H9 (cell line): ENCODE measurements around the gene ABCG4. TPM values are rescaled to one million over a fixed set of nuclear protein-coding genes. Genes with fewer than 3 reads are reported as not detected.

ENCODE experiments used
- DNase-seq: peaks from one replicate; pipeline ENCODE4 v3.0.0-alpha.2; 2017
- H2AFZ ChIP-seq: one replicate; pipeline ENCODE4 v1.6.1; 2013; ENCODE audit warnings: mild to moderate bottlenecking, low read length, control low read depth, moderate library complexity
- H2AK5ac ChIP-seq: 2 replicates; pipeline ENCODE4 v1.6.1; 2013; ENCODE audit warnings: low read length, control low read depth, mixed read lengths; ENCODE audit not compliant: insufficient read length
- H2BK120ac ChIP-seq: one replicate; pipeline ENCODE4 v1.6.1; 2013; ENCODE audit warnings: low read depth, mild to moderate bottlenecking, low read length, control low read depth, inconsistent platforms; ENCODE audit not compliant: poor library complexity, severe bottlenecking
- H2BK12ac ChIP-seq: 2 replicates; pipeline ENCODE4 v1.6.1; 2013; ENCODE audit warnings: low read length, control low read depth, mixed read lengths, low read depth; ENCODE audit not compliant: insufficient read length
- H2BK15ac ChIP-seq: 2 replicates; pipeline ENCODE4 v1.6.1; 2013; ENCODE audit warnings: low read depth, low read length, control low read depth
- H2BK20ac ChIP-seq: one replicate; pipeline ENCODE4 v1.6.1; 2013; ENCODE audit warnings: low read depth, mild to moderate bottlenecking, low read length, control low read depth, inconsistent platforms; ENCODE audit not compliant: poor library complexity, severe bottlenecking
- H2BK5ac ChIP-seq: 2 replicates; pipeline ENCODE4 v1.6.1; 2013; ENCODE audit warnings: low read length, control low read depth, mixed read lengths; ENCODE audit not compliant: insufficient read length
- H3K14ac ChIP-seq: 2 replicates; pipeline ENCODE4 v1.6.1; 2013; ENCODE audit warnings: low read length, control low read depth; ENCODE audit not compliant: insufficient read depth
- H3K18ac ChIP-seq: 2 replicates; pipeline ENCODE4 v1.6.1; 2013; ENCODE audit warnings: low read depth, mild to moderate bottlenecking, mixed read lengths, low read length, control low read depth; ENCODE audit not compliant: insufficient read length
- H3K23ac ChIP-seq: 2 replicates; pipeline ENCODE4 v1.6.1; 2013; ENCODE audit warnings: low read length, control low read depth, mixed read lengths, low read depth; ENCODE audit not compliant: insufficient read length
- H3K23me2 ChIP-seq: 2 replicates; pipeline ENCODE4 v1.6.1; 2013; ENCODE audit warnings: low read depth, mild to moderate bottlenecking, mixed read lengths, low read length, control low read depth; ENCODE audit not compliant: insufficient read length, poor library complexity, severe bottlenecking
- H3K27ac ChIP-seq: 2 replicates; pipeline ENCODE4 v1.5.1; 2013; ENCODE audit warnings: low read length, control low read depth, mixed read lengths, low read depth; ENCODE audit not compliant: insufficient read length
- H3K27me3 ChIP-seq: 2 replicates; pipeline ENCODE4 v1.6.1; 2013; ENCODE audit warnings: low read length, control low read depth, inconsistent platforms; ENCODE audit not compliant: insufficient read depth
- H3K4ac ChIP-seq: 2 replicates; pipeline ENCODE4 v1.6.1; 2013; ENCODE audit warnings: low read depth, mild to moderate bottlenecking, control low read depth, inconsistent platforms, low read length, moderate library complexity
- H3K4me1 ChIP-seq: 2 replicates; pipeline ENCODE4 v1.6.1; 2013; ENCODE audit warnings: low read length, control low read depth, inconsistent platforms; ENCODE audit not compliant: insufficient read depth
- H3K4me2 ChIP-seq: 2 replicates; pipeline ENCODE4 v1.6.1; 2013; ENCODE audit warnings: low read length, control low read depth, mixed read lengths; ENCODE audit not compliant: insufficient read length, insufficient read depth
- H3K56ac ChIP-seq: 2 replicates; pipeline ENCODE4 v1.6.1; 2013; ENCODE audit warnings: low read depth, mild to moderate bottlenecking, mixed read lengths, low read length, control low read depth; ENCODE audit not compliant: insufficient read length
- H3K79me1 ChIP-seq: 2 replicates; pipeline ENCODE4 v1.6.1; 2013; ENCODE audit warnings: low read depth, mild to moderate bottlenecking, moderate library complexity, low read length, control low read depth, inconsistent platforms; ENCODE audit not compliant: insufficient read depth, poor library complexity, severe bottlenecking
- H3K79me2 ChIP-seq: 2 replicates; pipeline ENCODE4 v1.6.1; 2013; ENCODE audit warnings: low read length, control low read depth, inconsistent platforms; ENCODE audit not compliant: insufficient read depth
- H3K9ac ChIP-seq: 2 replicates; pipeline ENCODE4 v1.6.1; 2013; ENCODE audit warnings: low read length, control low read depth, mixed read lengths; ENCODE audit not compliant: insufficient read length; ENCODE audit errors: extremely low read depth
- H3K9me3 ChIP-seq: one replicate; pipeline ENCODE4 v1.6.1; 2013; ENCODE audit warnings: low read depth, low read length, inconsistent platforms; ENCODE audit not compliant: control insufficient read depth
- H3T11ph ChIP-seq: one replicate; pipeline ENCODE4 v1.6.1; 2013; ENCODE audit warnings: mild to moderate bottlenecking, low read length, control low read depth, inconsistent platforms
- H4K20me1 ChIP-seq: one replicate; pipeline ENCODE4 v1.6.1; 2013; ENCODE audit not compliant: control insufficient read depth, insufficient read length, insufficient read depth
- H4K5ac ChIP-seq: 2 replicates; pipeline ENCODE4 v1.6.1; 2013; ENCODE audit warnings: low read depth, mild to moderate bottlenecking, mixed read lengths, low read length, control low read depth; ENCODE audit not compliant: insufficient read length
- H4K8ac ChIP-seq: replicated peaks from 2 replicates; pipeline ENCODE4 v1.6.1; 2013; ENCODE audit warnings: low read length, control low read depth, mixed read lengths, low read depth; ENCODE audit not compliant: insufficient read length
- H4K91ac ChIP-seq: 2 replicates; pipeline ENCODE4 v1.6.1; 2013; ENCODE audit warnings: low read depth, mild to moderate bottlenecking, moderate library complexity, mixed read lengths, low read length, control low read depth; ENCODE audit not compliant: insufficient read length
- H3K27ac Mint-ChIP-seq, 3 experiments: 2 replicates in 2 of 3; 3 replicates in 1 of 3; pipeline ENCODE4 v1.8.0; 2020 to 2021; ENCODE audit warnings: mixed read lengths in 3 of 3, mild to moderate bottlenecking in 1 of 3, moderate library complexity in 1 of 3
- H3K27me3 Mint-ChIP-seq: 2 replicates; pipeline ENCODE4 v1.8.0; 2021; ENCODE audit warnings: low read depth, mild to moderate bottlenecking, moderate library complexity, mixed read lengths
- H3K36me3 Mint-ChIP-seq, 3 experiments: 2 replicates in 2 of 3; 3 replicates in 1 of 3; pipeline ENCODE4 v1.8.0; 2020 to 2021; ENCODE audit warnings: low read depth in 3 of 3, mixed read lengths in 3 of 3; ENCODE audit not compliant: insufficient read depth in 1 of 3
- H3K4me1 Mint-ChIP-seq, 2 experiments: 2 replicates each; pipeline ENCODE4 v1.8.0; 2020; ENCODE audit warnings: mixed read lengths in 2 of 2
- H3K4me3 Mint-ChIP-seq, 2 experiments: 2 replicates in 1 of 2; 3 replicates in 1 of 2; pipeline ENCODE4 v1.8.0; 2020 to 2021; ENCODE audit warnings: mild to moderate bottlenecking in 2 of 2, mixed read lengths in 2 of 2, moderate library complexity in 1 of 2
- H3K9me3 Mint-ChIP-seq, 2 experiments: 2 replicates in 1 of 2; 3 replicates in 1 of 2; pipeline ENCODE4 v1.8.0; 2020; ENCODE audit warnings: mild to moderate bottlenecking in 2 of 2, mixed read lengths in 2 of 2, moderate library complexity in 1 of 2
- CTCF ChIP-seq: fragments of 200-600 bp; sonication (generic); conservative IDR thresholded peaks from 3 replicates; pipeline ENCODE4 v1.8.0; 2021; ENCODE audit warnings: antibody characterized with exemption, mild to moderate bottlenecking
- WGBS: extraction: QIAGEN DNeasy Blood & Tissue Kit; methylation state at CpG from one replicate; pipeline ENCODE4 v1.1.7; 2013; ENCODE audit warnings: missing lambda C conversion rate, low lambda C conversion rate, mixed read lengths; ENCODE audit not compliant: insufficient read length; ENCODE audit errors: extremely low coverage; 5-methylcytosine and 5-hydroxymethylcytosine counted together
- total RNA-seq: library from RNA; stranded (reverse); gene quantifications from 2 replicates; pipeline ENCODE4 v1.2.1, GENCODE V29; 2021

Gene ABCG4
- total RNA-seq, 1 experiment from 2014 or later, result 1.2 TPM

- no peak for DNase-seq
- no CpG with 5 or more reads among the region's 5 CpGs for WGBS
- Histone ChIP-seq H3K23ac (no peak overlapping the region), H2BK12ac (no peak overlapping the region), H4K20me1 (no peaks in the 10 kb centered on the region), H4K8ac (no peak overlapping the region), H3K4me1 (no peaks in the 10 kb centered on the region), H2BK5ac (no peak overlapping the region), H3K56ac (no peak overlapping the region), H4K5ac (no peak overlapping the region), H3K27me3 (no peaks in the 10 kb centered on the region), H2BK15ac (no peak overlapping the region), H2BK20ac (no peak overlapping the region), H3K23me2 (peaks cover 4% of the 10 kb centered on the region), H3K79me2 (no peaks in the 10 kb centered on the region), H3K4me2 (no peak overlapping the region), H3K18ac (no peak overlapping the region), H3K14ac (no peak overlapping the region), H3T11ph (no peak overlapping the region), H3K9me3 (no peaks in the 10 kb centered on the region), H3K9ac (no peak overlapping the region), H4K91ac (no peak overlapping the region), H2BK120ac (no peak overlapping the region), H2AK5ac (no peak overlapping the region), H2AFZ (no peak overlapping the region), H3K27ac (no peak overlapping the region), H3K4ac (no peak overlapping the region), H3K79me1 (no peaks in the 10 kb centered on the region)
- no peak overlapping the region for H3K27ac Mint-ChIP-seq
- no peaks in the 10 kb centered on the region; a peak in 1 of 5 replicates for H3K9me3 Mint-ChIP-seq
- no peaks in the 10 kb centered on the region; a peak in 2 of 7 replicates for H3K36me3 Mint-ChIP-seq
- peaks cover 17 to 24% of the 10 kb centered on the region in 2 experiments for H3K4me1 Mint-ChIP-seq
- no peak overlapping the region for H3K4me3 Mint-ChIP-seq
- TF ChIP-seq CTCF, result no peak
- no peaks in the 10 kb centered on the region; the same call in 1 of the 2 replicates for H3K27me3 Mint-ChIP-seq
Observed at GRCh38 chr11:119116601-119117000, 32.3 kb upstream of the ABCG4 start.
